Mononuclear cell (primary cell): ENCODE data around the gene DDB1. TPM values are rescaled to one million over a fixed set of nuclear protein-coding genes. Genes with fewer than 3 reads are reported as not detected.

ENCODE experiments used
- H3K27me3 ChIP-seq: 2 replicates; pipeline ENCODE4 v1.6.0; 2011; ENCODE audit warnings: low read length, control low read depth; ENCODE audit not compliant: insufficient read depth
- H3K4me1 ChIP-seq: 2 replicates; pipeline ENCODE4 v1.5.1; 2011; ENCODE audit warnings: mild to moderate bottlenecking, low read length, control low read depth; ENCODE audit not compliant: insufficient read depth
- H3K4me3 ChIP-seq: 2 replicates; pipeline ENCODE4 v1.5.1; 2011; ENCODE audit warnings: mild to moderate bottlenecking, low read length, moderate library complexity
- H3K9me3 ChIP-seq: 2 replicates; pipeline ENCODE4 v1.5.1; 2011; ENCODE audit warnings: low read depth, mild to moderate bottlenecking, control low read depth, low read length
- total RNA-seq: library from RNA; depleted of rRNA; stranded (reverse); fragments of >200 nt; gene quantifications from one replicate; pipeline ENCODE4 v1.2.3, GENCODE V29; 2012

Gene DDB1
- total RNA-seq, 1 donor = 89.8 TPM

GRCh38 chr11:61305417-61305816 lies 27.5 kb downstream of the DDB1 start:
- H3K27me3 ChIP-seq = no peaks in the 10 kb centered on the region
- no peaks in the 10 kb centered on the region for H3K9me3 ChIP-seq
- H3K4me1 ChIP-seq = no peaks in the 10 kb centered on the region
- no peak overlapping the region for H3K4me3 ChIP-seq

GRCh38 chr11:61303725-61304124 lies 29.2 kb downstream of the DDB1 start:
- no peaks in the 10 kb centered on the region for H3K27me3 ChIP-seq
- no peaks in the 10 kb centered on the region for H3K9me3 ChIP-seq
- H3K4me1 ChIP-seq = no peaks in the 10 kb centered on the region
- no peak overlapping the region for H3K4me3 ChIP-seq

GRCh38 chr11:61302550-61302949 lies 30.4 kb downstream of the DDB1 start:
- Histone ChIP-seq H3K4me1 (no peaks in the 10 kb centered on the region), H3K4me3 (no peak overlapping the region), H3K27me3 (no peaks in the 10 kb centered on the region), H3K9me3 (no peaks in the 10 kb centered on the region)

- Histone ChIP-seq H3K4me3 (no peak overlapping the region), H3K27me3 (peaks cover 13% of the 10 kb centered on the region)
Measured at GRCh38 chr11:61298663-61299244, 34.2 kb downstream of the DDB1 start.

GRCh38 chr11:61297746-61298145 lies 35.2 kb downstream of the DDB1 start:
- H3K4me3 ChIP-seq = no peak overlapping the region
- no peaks in the 10 kb centered on the region for H3K9me3 ChIP-seq
- peaks cover 24% of the 10 kb centered on the region for H3K4me1 ChIP-seq
- peaks cover 18% of the 10 kb centered on the region for H3K27me3 ChIP-seq

More at GRCh38 chr11:61298663-61299244, 34.2 kb downstream of the DDB1 start:
- Histone ChIP-seq H3K4me1 (peaks cover 20% of the 10 kb centered on the region), H3K9me3 (no peaks in the 10 kb centered on the region)

GRCh38 chr11:61297341-61297740 lies 35.6 kb downstream of the DDB1 start:
- H3K27me3 ChIP-seq = peaks cover 18% of the 10 kb centered on the region
- H3K4me3 ChIP-seq = no peak overlapping the region
- H3K4me1 ChIP-seq = peaks cover 24% of the 10 kb centered on the region
- no peaks in the 10 kb centered on the region for H3K9me3 ChIP-seq

GRCh38 chr11:61295596-61295926 lies 37.3 kb downstream of the DDB1 start:
- H3K27me3 ChIP-seq = peaks cover 18% of the 10 kb centered on the region
- H3K4me1 ChIP-seq = peaks cover 24% of the 10 kb centered on the region
- no peak overlapping the region for H3K4me3 ChIP-seq
- H3K9me3 ChIP-seq = no peaks in the 10 kb centered on the region

- peaks cover 24% of the 10 kb centered on the region for H3K4me1 ChIP-seq
- H3K4me3 ChIP-seq = peak within 1 kb of the TSS; percentile 30
- peaks cover 18% of the 10 kb centered on the region for H3K27me3 ChIP-seq
- no peaks in the 10 kb centered on the region for H3K9me3 ChIP-seq
Measured at GRCh38 chr11:61294717-61295595, 37.9 kb downstream of the DDB1 start, which contains the start of gene VWCE. Gene VWCE, minus strand, starts transcription at chr11:61295316. Its CDS starts 279 bp downstream, at chr11:61295037.

GRCh38 chr11:61293867-61294716 lies 38.8 kb downstream of the DDB1 start:
- Histone ChIP-seq H3K27me3 (peaks cover 18% of the 10 kb centered on the region), H3K4me3 (no peak overlapping the region), H3K4me1 (peaks cover 24% of the 10 kb centered on the region), H3K9me3 (no peaks in the 10 kb centered on the region)

- Histone ChIP-seq H3K4me1 (peaks cover 24% of the 10 kb centered on the region), H3K27me3 (peaks cover 18% of the 10 kb centered on the region), H3K9me3 (no peaks in the 10 kb centered on the region), H3K4me3 (no peak overlapping the region)
Measured at GRCh38 chr11:61292356-61292755, 40.5 kb downstream of the DDB1 start.

- H3K4me3 ChIP-seq = no peak overlapping the region
- H3K4me1 ChIP-seq = peaks cover 24% of the 10 kb centered on the region
- H3K9me3 ChIP-seq = no peaks in the 10 kb centered on the region
- peaks cover 18% of the 10 kb centered on the region for H3K27me3 ChIP-seq
Measured at GRCh38 chr11:61290905-61291690, 41.8 kb downstream of the DDB1 start.

GRCh38 chr11:61287338-61287977 lies 45.4 kb downstream of the DDB1 start:
- Histone ChIP-seq H3K4me1 (no peaks in the 10 kb centered on the region), H3K4me3 (no peak overlapping the region), H3K9me3 (no peaks in the 10 kb centered on the region), H3K27me3 (no peaks in the 10 kb centered on the region)

- Histone ChIP-seq H3K4me1 (no peaks in the 10 kb centered on the region), H3K27me3 (no peaks in the 10 kb centered on the region), H3K4me3 (no peak overlapping the region), H3K9me3 (no peaks in the 10 kb centered on the region)
Measured at GRCh38 chr11:61283613-61284012, 49.3 kb downstream of the DDB1 start.

GRCh38 chr11:61281581-61282250 lies 51.2 kb downstream of the DDB1 start:
- no peak overlapping the region for H3K4me3 ChIP-seq
- no peaks in the 10 kb centered on the region for H3K4me1 ChIP-seq

More at GRCh38 chr11:61281581-61282250, 51.2 kb downstream of the DDB1 start:
- H3K27me3 ChIP-seq = no peaks in the 10 kb centered on the region
- H3K9me3 ChIP-seq = no peaks in the 10 kb centered on the region
